Osteoblast (primary cell): ENCODE measurements around the gene P3R3URF. TPM values are rescaled to one million over a fixed set of nuclear protein-coding genes. Genes with fewer than 3 reads are reported as not detected.

Experiments
- DNase-seq: peaks from one replicate; pipeline ENCODE4 v3.0.0; 2011; ENCODE audit warnings: low spot score, mixed read lengths; ENCODE audit not compliant: insufficient read length; ENCODE audit errors: missing footprints
- H2AFZ ChIP-seq: 2 replicates; pipeline ENCODE4 v1.6.0; 2011; ENCODE audit warnings: mild to moderate bottlenecking, low read length
- H3K27ac ChIP-seq: 2 replicates; pipeline ENCODE4 v1.5.1; 2011; ENCODE audit warnings: mild to moderate bottlenecking, low read depth, low read length, moderate library complexity
- H3K27me3 ChIP-seq: 2 replicates; pipeline ENCODE4 v1.6.0; 2012; ENCODE audit warnings: mild to moderate bottlenecking, control low read depth, inconsistent platforms, low read length, moderate library complexity; ENCODE audit not compliant: insufficient read depth
- H3K36me3 ChIP-seq: 2 replicates; pipeline ENCODE4 v1.5.1; 2011; ENCODE audit warnings: mild to moderate bottlenecking, low read length, control low read depth, moderate library complexity; ENCODE audit not compliant: insufficient read depth
- H3K4me1 ChIP-seq: 2 replicates; pipeline ENCODE4 v1.5.1; 2011; ENCODE audit warnings: mild to moderate bottlenecking, low read length, control low read depth, moderate library complexity; ENCODE audit not compliant: insufficient read depth
- H3K4me2 ChIP-seq: 2 replicates; pipeline ENCODE4 v1.6.0; 2011; ENCODE audit warnings: mild to moderate bottlenecking, low read length; ENCODE audit not compliant: insufficient read depth
- H3K4me3 ChIP-seq: fragments of 200-600 bp; sonication (generic); 3 replicates; pipeline ENCODE4 v1.5.1; 2012; ENCODE audit warnings: mild to moderate bottlenecking, low read length, inconsistent platforms; ENCODE audit not compliant: insufficient read depth
- H3K79me2 ChIP-seq: 2 replicates; pipeline ENCODE4 v1.6.0; 2012; ENCODE audit warnings: mild to moderate bottlenecking, low read length, control low read depth, inconsistent platforms; ENCODE audit not compliant: insufficient read depth
- H3K9me3 ChIP-seq: 2 replicates; pipeline ENCODE4 v1.5.1; 2011; ENCODE audit warnings: low read depth, low read length, control low read depth
- H4K20me1 ChIP-seq: 2 replicates; pipeline ENCODE4 v1.6.0; 2012; ENCODE audit warnings: mild to moderate bottlenecking, low read length, control low read depth; ENCODE audit not compliant: insufficient read depth
- CTCF ChIP-seq: IDR thresholded peaks from 2 replicates; pipeline ENCODE4 v1.5.1; 2011; ENCODE audit warnings: mild to moderate bottlenecking, low read depth, low read length, moderate library complexity; ENCODE audit errors: extremely low read depth
- total RNA-seq: library from RNA; depleted of rRNA; stranded (reverse); fragments of >200 nt; gene quantifications from 2 replicates; pipeline ENCODE4 v1.2.3, GENCODE V29; 2012

The P3R3URF gene
- total RNA-seq, 1 donor = not detected

DNA sequence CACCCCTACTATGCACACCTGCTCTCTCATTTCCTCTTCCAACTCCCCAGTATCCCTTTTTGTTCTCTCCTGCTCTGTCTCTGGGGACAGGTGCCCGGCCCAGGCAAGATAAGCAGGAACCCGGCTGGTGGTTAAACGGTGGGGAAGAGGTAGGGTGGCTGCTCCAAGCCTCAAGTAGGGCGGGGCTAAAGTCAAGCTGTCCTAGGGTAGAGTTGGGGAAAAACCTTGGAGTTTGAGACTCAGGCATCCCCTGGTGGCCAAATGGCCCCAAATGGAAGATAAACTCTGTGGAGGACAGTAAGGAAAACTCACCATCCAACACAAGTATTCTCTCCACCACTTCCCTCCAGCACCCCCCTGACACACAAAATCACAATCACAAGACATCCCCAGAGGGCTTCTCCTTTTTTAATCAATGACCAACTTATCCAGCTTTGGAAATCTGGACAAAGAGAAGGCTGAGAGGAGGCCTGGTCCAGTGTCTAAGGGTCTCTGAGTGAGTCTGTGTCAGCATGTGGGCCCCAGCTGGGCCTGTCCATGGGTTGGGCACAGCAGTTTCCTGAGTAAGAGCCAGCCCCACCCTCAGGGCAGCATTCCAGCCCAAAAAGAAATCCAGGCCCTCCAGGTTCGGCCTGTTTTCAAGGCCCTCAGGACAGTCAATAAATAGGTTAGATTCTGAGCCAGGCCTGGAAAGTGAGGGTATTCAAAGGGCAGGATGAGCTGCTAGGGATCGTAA lies 12.2 kb upstream of the P3R3URF start:
- H2AFZ ChIP-seq = no peak overlapping the region
- no peaks in the 10 kb centered on the region for H3K9me3 ChIP-seq
- TF ChIP-seq CTCF = peak; percentile 16
- no peak overlapping the region for H3K4me2 ChIP-seq
- H4K20me1 ChIP-seq = no peaks in the 10 kb centered on the region
- H3K79me2 ChIP-seq = no peaks in the 10 kb centered on the region
- no peak overlapping the region for H3K27ac ChIP-seq
- H3K4me1 ChIP-seq = peaks cover 12% of the 10 kb centered on the region
- peak; percentile 72 for DNase-seq
- H3K36me3 ChIP-seq = peaks cover 43% of the 10 kb centered on the region
- H3K4me3 ChIP-seq = no peak overlapping the region
- no peaks in the 10 kb centered on the region for H3K27me3 ChIP-seq

DNA sequence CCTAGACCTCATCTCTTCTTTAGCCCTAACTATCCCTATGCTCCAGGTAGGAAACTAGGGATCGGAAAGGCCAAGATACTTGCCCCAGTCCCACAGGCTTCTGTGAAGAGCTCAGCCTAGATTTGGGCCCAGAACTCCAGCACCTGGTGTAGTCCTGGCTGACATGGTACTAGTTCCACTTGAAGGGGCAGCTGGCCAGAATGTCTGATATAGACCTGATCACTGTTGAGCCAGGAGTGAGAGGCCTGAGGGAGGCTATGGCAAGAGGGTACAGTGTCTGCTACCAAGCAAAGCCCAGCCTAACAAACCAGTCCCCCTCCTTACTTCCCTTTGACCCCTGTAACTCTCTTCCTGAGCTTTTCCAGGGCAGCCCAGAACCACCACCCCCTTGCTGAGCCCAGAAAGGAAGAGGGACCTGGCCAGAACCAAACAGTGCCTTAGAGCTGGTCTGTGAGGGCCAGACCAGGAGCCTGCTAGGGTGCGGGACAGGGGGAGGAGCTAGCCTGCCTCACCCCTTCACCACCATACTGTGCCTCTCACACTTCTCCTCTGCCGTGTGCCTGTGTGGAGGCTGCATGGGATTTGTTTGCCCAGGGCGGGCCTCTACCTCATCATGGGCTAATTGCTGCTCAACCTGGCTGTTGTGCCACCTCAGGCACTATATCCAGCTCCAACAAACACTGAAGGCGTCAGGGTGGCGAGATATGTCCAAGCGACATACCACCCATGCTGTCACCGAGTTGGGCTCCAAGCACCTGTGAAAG lies 11.0 kb upstream of the P3R3URF start:
- H3K27ac ChIP-seq = no peak overlapping the region
- no peaks in the 10 kb centered on the region for H3K79me2 ChIP-seq
- peak; percentile 66 for DNase-seq
- no peak for TF ChIP-seq CTCF
- no peaks in the 10 kb centered on the region for H3K27me3 ChIP-seq
- no peak overlapping the region for H3K4me3 ChIP-seq
- H4K20me1 ChIP-seq = no peaks in the 10 kb centered on the region
- H2AFZ ChIP-seq = no peak overlapping the region
- H3K4me1 ChIP-seq = peaks cover 22% of the 10 kb centered on the region
- no peaks in the 10 kb centered on the region for H3K9me3 ChIP-seq
- peaks cover 32% of the 10 kb centered on the region for H3K36me3 ChIP-seq
- H3K4me2 ChIP-seq = no peak overlapping the region

GRCh38 chr1:46186076-46186475 lies 9.8 kb upstream of the P3R3URF start:
- peaks cover 28% of the 10 kb centered on the region for H3K4me1 ChIP-seq
- H3K4me3 ChIP-seq = no peak overlapping the region
- no peaks in the 10 kb centered on the region for H3K27me3 ChIP-seq
- peaks cover 24% of the 10 kb centered on the region for H3K36me3 ChIP-seq
- DNase-seq = peak; percentile 62
- TF ChIP-seq CTCF = no peak
- H3K79me2 ChIP-seq = no peaks in the 10 kb centered on the region
- no peak overlapping the region for H2AFZ ChIP-seq
- no peak overlapping the region for H3K27ac ChIP-seq
- no peaks in the 10 kb centered on the region for H3K9me3 ChIP-seq
- no peaks in the 10 kb centered on the region for H4K20me1 ChIP-seq
- no peak overlapping the region for H3K4me2 ChIP-seq

DNA sequence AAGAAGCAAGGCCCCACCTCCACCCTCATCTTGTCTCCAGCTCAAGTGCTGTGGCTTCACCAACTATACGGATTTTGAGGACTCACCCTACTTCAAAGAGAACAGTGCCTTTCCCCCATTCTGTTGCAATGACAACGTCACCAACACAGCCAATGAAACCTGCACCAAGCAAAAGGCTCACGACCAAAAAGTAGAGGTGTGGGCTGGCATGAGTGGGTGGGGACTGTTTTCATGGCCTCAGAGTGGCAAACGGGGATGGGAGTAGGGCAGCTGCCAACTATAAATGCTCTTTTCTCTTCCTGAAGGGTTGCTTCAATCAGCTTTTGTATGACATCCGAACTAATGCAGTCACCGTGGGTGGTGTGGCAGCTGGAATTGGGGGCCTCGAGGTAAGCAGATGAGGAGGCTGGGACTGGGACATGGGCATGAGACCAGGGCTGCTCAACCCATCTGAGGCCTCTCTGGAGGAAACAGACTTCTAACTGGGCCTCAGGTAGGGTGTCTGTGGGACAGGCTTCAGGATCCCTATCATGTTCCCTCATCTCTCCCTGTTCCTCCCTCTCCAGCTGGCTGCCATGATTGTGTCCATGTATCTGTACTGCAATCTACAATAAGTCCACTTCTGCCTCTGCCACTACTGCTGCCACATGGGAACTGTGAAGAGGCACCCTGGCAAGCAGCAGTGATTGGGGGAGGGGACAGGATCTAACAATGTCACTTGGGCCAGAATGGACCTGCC lies 8.8 kb upstream of the P3R3URF start:
- H3K4me1 ChIP-seq = peaks cover 25% of the 10 kb centered on the region
- H4K20me1 ChIP-seq = no peaks in the 10 kb centered on the region
- H3K79me2 ChIP-seq = no peaks in the 10 kb centered on the region
- H3K27ac ChIP-seq = no peak overlapping the region
- H3K36me3 ChIP-seq = peaks cover 21% of the 10 kb centered on the region
- H3K4me3 ChIP-seq = no peak overlapping the region
- no peaks in the 10 kb centered on the region for H3K9me3 ChIP-seq
- H3K4me2 ChIP-seq = no peak overlapping the region
- TF ChIP-seq CTCF = no peak
- DNase-seq = no peak
- no peaks in the 10 kb centered on the region for H3K27me3 ChIP-seq
- no peak overlapping the region for H2AFZ ChIP-seq
